Measurements from ENCODE around the gene ATP1A3. TPM values are rescaled to one million over a fixed set of nuclear protein-coding genes. Genes with fewer than 3 reads are reported as not detected.
A peak's percentile ranks its signal among the peaks of the same experiment; 100 is the strongest.
"Not testable (repeated sequence)": the region's sequence is repeated elsewhere in the genome, so short reads cannot be mapped to it uniquely, and the experiment has no call there.

Gene ATP1A3
- total and polyA plus RNA-seq, 11 donors, result 48.3 to 414 (median 226) TPM

GRCh38 chr19:42038666-42039065 is 44.6 kb upstream of the ATP1A3 start:
- Histone ChIP-seq H3K4me1 (peaks cover 0 to 41% (median 10%) of the 10 kb centered on the region in 12 donors), H3K36me3 (no peaks in the 10 kb centered on the region), H3K4me3 (no peak overlapping the region), H3K9me3 (no peaks in the 10 kb centered on the region), H3K27me3 (no peaks in the 10 kb centered on the region), H3K27ac (peak overlapping the region in 11 of 12 donors; percentile 24 to 94 (median 72))
- TF ChIP-seq CTCF (IDR thresholded peaks at IDR 0.05), result no peak
- TF ChIP-seq POLR2A (IDR thresholded peaks at IDR 0.05), result peak in 1 of 2 donors; percentile 40
- intact Hi-C loops (cut with DNase I), result loop anchor here in 2 of 10 donors (1.0 to 5.0 kb wide), 2 partner anchors 37 to 41 kb away; no protein-coding TSS in a partner anchor
- 36 to 47% (median 44%) methylated on average over 6 of the region's 6 CpGs for WGBS, 4 donors
- DNase-seq (peak in 4 of 5 donors; percentile 74 to 91 (median 82)), ATAC-seq (peak; percentile 91 to 95 (median 94))

GRCh38 chr19:42037649-42038048 is 43.6 kb upstream of the ATP1A3 start:
- H3K36me3 ChIP-seq, result no peaks in the 10 kb centered on the region

GRCh38 chr19:42034640-42035391 is 40.8 kb upstream of the ATP1A3 start:
- not testable (repeated sequence) for H3K9me3 ChIP-seq, H3K27me3 ChIP-seq, H3K27ac ChIP-seq, H3K4me3 ChIP-seq, ATAC-seq, H3K36me3 ChIP-seq
- peaks cover 0 to 27% (median 10%) of the 10 kb centered on the region in 12 donors for H3K4me1 ChIP-seq
- peak; percentile 5 to 59 (median 44) for DNase-seq
- intact Hi-C loops (cut with DNase I), result loop anchor here in 7 of 10 donors (2.0 to 5.0 kb wide), 2 partner anchors 36 to 38 kb away; no protein-coding TSS in a partner anchor
- TF ChIP-seq CTCF (IDR thresholded peaks at IDR 0.05), result peak; percentile 70 to 90 (median 78)
- 28 to 34% (median 31%) methylated on average over 17 of the region's 17 CpGs for WGBS, 4 donors

More at GRCh38 chr19:42037649-42038048, 43.6 kb upstream of the ATP1A3 start:
- ATAC-seq (peak; percentile 25 to 46 (median 38)), DNase-seq (peak in 1 of 5 donors; percentile 39)
- no peak for TF ChIP-seq CTCF (IDR thresholded peaks at IDR 0.05)
- TF ChIP-seq POLR2A (IDR thresholded peaks at IDR 0.05), result no peak
- Histone ChIP-seq H3K9me3 (no peaks in the 10 kb centered on the region), H3K27ac (peak overlapping the region in 10 of 12 donors; percentile 13 to 94 (median 72)), H3K27me3 (no peaks in the 10 kb centered on the region), H3K4me1 (peaks cover 0 to 38% (median 10%) of the 10 kb centered on the region in 12 donors), H3K4me3 (no peak overlapping the region)
- WGBS, 4 donors, result 47 to 71% (median 58%) methylated on average over 4 to 5 of the region's 5 CpGs
- intact Hi-C loops (cut with DNase I), result loop anchor here in 2 of 10 donors (1.0 to 5.0 kb wide), 2 partner anchors 38 to 40 kb away; no protein-coding TSS in a partner anchor

GRCh38 chr19:42033413-42033812 is 39.4 kb upstream of the ATP1A3 start:
- no peaks in the 10 kb centered on the region for H3K9me3 ChIP-seq
- H3K36me3 ChIP-seq, result no peaks in the 10 kb centered on the region
- peaks cover 0 to 11% (median 0%) of the 10 kb centered on the region in 9 donors for H3K27me3 ChIP-seq
- TF ChIP-seq CTCF (IDR thresholded peaks at IDR 0.05), result no peak
- no peak for TF ChIP-seq POLR2A (IDR thresholded peaks at IDR 0.05)
- H3K27ac ChIP-seq, result no peak overlapping the region
- WGBS, 4 donors, result 78 to 80% (median 79%) methylated on average over 5 of the region's 5 CpGs
- ATAC-seq (no peak), DNase-seq (no peak)
- peaks cover 0 to 18% (median 9%) of the 10 kb centered on the region in 12 donors for H3K4me1 ChIP-seq
- intact Hi-C loops (cut with DNase I), result loop anchor here in 3 of 10 donors (2.0 to 5.0 kb wide), 2 partner anchors 35 to 36 kb away; no protein-coding TSS in a partner anchor
- no peak overlapping the region for H3K4me3 ChIP-seq

All from heart left ventricle (tissue), 16 donors.